ENCODE data around the gene ARTN. TPM values are rescaled to one million over a fixed set of nuclear protein-coding genes. Genes with fewer than 3 reads are reported as not detected.

The ARTN gene
- total and polyA plus RNA-seq, 9 of the 15 experiments (the other 6 are each of a cell fraction or from before 2014, with no cell fraction given), result 0.06 to 0.38 TPM; not detected in 7

DNA sequence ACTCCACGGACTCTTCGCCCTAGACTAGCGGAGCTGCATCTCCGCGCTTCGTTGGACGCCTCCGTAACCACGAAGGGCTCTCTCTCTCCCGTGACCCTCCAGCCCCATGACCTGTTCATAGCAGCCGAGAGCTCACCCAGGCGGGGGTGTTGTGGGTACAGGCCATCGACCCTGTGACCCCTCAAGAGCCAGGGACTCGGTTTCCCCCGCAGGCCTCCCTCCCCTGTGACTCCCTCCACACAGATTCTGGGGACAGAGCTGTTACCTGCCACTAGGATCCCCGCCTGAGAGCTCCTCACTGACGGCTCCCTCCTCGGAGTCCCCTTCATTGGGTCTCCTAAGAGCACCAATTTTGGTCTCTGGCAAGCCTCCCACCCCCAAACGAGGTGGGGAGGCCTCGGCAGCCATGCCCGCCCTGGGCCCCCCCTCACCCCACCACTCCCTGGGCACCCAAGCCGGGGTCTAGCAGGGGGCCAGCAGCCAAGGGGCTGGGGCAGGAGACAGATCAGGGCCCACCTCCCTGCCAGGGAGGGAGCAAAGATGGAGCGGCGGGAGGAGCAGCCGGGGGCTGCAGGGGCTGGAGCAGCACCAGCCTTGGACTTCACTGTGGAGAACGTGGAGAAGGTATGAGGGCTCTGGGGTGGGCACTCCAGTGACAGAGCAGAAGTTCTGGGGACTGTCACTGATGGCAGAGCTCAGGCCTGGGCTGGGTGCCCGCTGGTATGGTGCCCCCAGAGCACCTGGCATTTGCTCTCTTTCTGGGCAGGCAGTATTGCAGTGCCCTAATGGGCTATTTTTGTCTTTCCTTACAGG, 13.7 kb downstream of the ARTN start (continued):
- TF ChIP-seq, protein P1, sequence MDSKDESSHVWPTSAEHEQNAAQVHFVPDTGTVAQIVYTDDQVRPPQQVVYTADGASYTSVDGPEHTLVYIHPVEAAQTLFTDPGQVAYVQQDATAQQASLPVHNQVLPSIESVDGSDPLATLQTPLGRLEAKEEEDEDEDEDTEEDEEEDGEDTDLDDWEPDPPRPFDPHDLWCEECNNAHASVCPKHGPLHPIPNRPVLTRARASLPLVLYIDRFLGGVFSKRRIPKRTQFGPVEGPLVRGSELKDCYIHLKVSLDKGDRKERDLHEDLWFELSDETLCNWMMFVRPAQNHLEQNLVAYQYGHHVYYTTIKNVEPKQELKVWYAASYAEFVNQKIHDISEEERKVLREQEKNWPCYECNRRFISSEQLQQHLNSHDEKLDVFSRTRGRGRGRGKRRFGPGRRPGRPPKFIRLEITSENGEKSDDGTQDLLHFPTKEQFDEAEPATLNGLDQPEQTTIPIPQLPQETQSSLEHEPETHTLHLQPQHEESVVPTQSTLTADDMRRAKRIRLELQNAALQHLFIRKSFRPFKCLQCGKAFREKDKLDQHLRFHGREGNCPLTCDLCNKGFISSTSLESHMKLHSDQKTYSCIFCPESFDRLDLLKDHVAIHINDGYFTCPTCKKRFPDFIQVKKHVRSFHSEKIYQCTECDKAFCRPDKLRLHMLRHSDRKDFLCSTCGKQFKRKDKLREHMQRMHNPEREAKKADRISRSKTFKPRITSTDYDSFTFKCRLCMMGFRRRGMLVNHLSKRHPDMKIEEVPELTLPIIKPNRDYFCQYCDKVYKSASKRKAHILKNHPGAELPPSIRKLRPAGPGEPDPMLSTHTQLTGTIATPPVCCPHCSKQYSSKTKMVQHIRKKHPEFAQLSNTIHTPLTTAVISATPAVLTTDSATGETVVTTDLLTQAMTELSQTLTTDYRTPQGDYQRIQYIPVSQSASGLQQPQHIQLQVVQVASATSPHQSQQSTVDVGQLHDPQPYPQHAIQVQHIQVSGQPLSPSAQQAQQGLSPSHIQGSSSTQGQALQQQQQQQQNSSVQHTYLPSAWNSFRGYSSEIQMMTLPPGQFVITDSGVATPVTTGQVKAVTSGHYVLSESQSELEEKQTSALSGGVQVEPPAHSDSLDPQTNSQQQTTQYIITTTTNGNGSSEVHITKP (IDR thresholded peaks at IDR 0.05; ENCODE audit: partially characterized antibody), result peak; percentile 82

DNA sequence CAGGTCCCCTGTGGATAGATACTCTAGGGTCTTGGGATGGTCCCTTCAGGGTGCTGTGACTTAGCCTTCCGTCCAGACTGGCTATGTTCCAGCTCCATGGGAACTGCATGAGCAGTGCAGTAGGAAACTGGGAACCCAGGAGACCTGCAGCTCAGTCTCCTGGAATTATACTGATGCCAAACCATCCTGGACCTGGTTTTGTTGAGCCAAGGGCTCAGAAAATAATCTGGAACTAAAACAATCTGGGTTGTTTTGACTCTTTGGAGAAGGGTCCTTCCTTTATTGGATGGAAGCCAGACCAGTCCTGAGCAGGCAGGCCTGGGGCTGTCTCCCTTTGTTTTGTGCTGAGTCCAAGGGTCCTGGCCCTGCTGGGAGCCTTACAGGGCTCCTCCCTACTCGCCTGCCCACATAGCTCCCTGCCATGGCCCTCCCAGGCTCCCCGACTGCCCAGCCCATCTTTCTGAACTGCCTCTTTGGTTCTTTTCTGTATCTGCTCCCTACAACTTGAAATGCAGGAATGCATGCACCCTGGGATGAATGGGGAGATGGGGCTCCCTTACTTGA, 14.4 kb downstream of the ARTN start:
- Histone ChIP-seq H3K4me1 (replicated peaks in 1 of 2; ENCODE audit: control insufficient read depth in 2 of 2, insufficient read depth in 2 of 2, low read length in 2 of 2) (peaks cover 20 to 41% of the 10 kb centered on the region in 2 experiments), H3K4me3 (peak overlapping the region; percentile 60), H3K9ac (ENCODE audit: insufficient read depth in 1 of 2, low read depth in 2 of 2, low read length in 2 of 2) (peak overlapping the region; percentile 98; a peak in 3 of 4 replicates), H4K20me1 (replicated peaks; ENCODE audit: control insufficient read depth, insufficient read depth, low read length) (0 out of 2 replicates have a peak, but pooled peaks cover 2% of the 10 kb centered on the region), H3K36me3 (ENCODE audit: control insufficient read depth, insufficient read depth, low read length) (peaks cover 21% of the 10 kb centered on the region), H3K9me3 (replicated peaks; ENCODE audit: control insufficient read depth, insufficient read depth, low read depth, low read length) (no peaks in the 10 kb centered on the region), H3K27ac (ENCODE audit: extremely low read depth, low read depth, low read length) (no peak overlapping the region; the same call in 2 of the 3 replicates), H3K27me3 (ENCODE audit: control insufficient read depth in 2 of 2, insufficient read depth in 2 of 2, low read length in 2 of 2) (no peaks in the 10 kb centered on the region), H3K79me2 (ENCODE audit: control insufficient read depth, insufficient read depth, low read length) (peaks cover 45% of the 10 kb centered on the region), H3K4me2 (ENCODE audit: insufficient read depth, low read length) (peak overlapping the region; percentile 98), H3K9me1 (ENCODE audit: control insufficient read depth, insufficient read depth, low read length) (no peaks in the 10 kb centered on the region), H2AFZ (ENCODE audit: low read depth, low read length) (no peak overlapping the region)
- 37% methylated on average over 3 of the region's 3 CpGs for WGBS (ENCODE audit: insufficient coverage, low coverage, missing lambda C conversion rate)
- TF ChIP-seq MAFF (IDR thresholded peaks at IDR 0.05; ENCODE audit: low read length) (no peak), MBD2 (IDR thresholded peaks at IDR 0.05; ENCODE audit: borderline replicate concordance, low read depth) (no peak), MAZ (CRISPR knock-in tag; conservative IDR thresholded peaks at IDR 0.05 in 1 of 2, IDR thresholded peaks at IDR 0.05 in 1 of 2) (no peak), ZNF830 (CRISPR knock-in tag; IDR thresholded peaks at IDR 0.05) (no peak), BMI1 (IDR thresholded peaks at IDR 0.05; ENCODE audit: low read length) (no peak), NCOA2 (IDR thresholded peaks at IDR 0.05; ENCODE audit: partially characterized antibody in 2 of 2) (no peak), MYNN (IDR thresholded peaks at IDR 0.05) (no peak), MYNN (CRISPR knock-in tag; IDR thresholded peaks at IDR 0.05) (no peak), POLR2A (conservative IDR thresholded peaks at IDR 0.05) (no peak), KLF10 (CRISPR knock-in tag; IDR thresholded peaks at IDR 0.05) (no peak), ZNF384 (IDR thresholded peaks at IDR 0.05; ENCODE audit: low read depth, low read length) (no peak), KDM4B (IDR thresholded peaks at IDR 0.05; ENCODE audit: borderline replicate concordance in 2 of 2, low read depth in 1 of 2) (no peak), NFE2L1 (tag; IDR thresholded peaks at IDR 0.05; ENCODE audit: borderline replicate concordance, low read depth) (no peak), NFE2 (IDR thresholded peaks at IDR 0.05; ENCODE audit: low read depth) (no peak)
- BruUV-seq (replicated peaks), result no TSS peak
- in situ Hi-C loops (cut with MboI), result no loop called here
- intact Hi-C loops (cut with micrococcal nuclease), result loop anchor here (5.0 kb wide), 1 partner anchor 89 kb away; no protein-coding TSS in a partner anchor
- no peak for FAIRE-seq
- ChIA-PET POLR2A (interaction anchor here (0.6 to 2.9 kb wide), 6 partner anchors 10 to 241 kb away, joined by 3 to 11 read pairs (median 4); partner anchors contain the start of genes DPH2 and ST3GAL3), CTCF (ENCODE audit: low intra/inter-chr PET ratio) (no interaction called here)
- peak in 2 of 4 experiments; percentile 26 to 38 for DNase-seq (ENCODE audit: extremely low read depth in 1 of 4, low spot score in 3 of 4)
- ATAC-seq, result no peak

All from K562 (cell line).